Ishikawa (cell line): ENCODE data around the gene MYCBP2.

Experiments
- CEBPB ChIP-seq: IDR thresholded peaks from 2 replicates; pipeline ENCODE4 v1.6.1; 2012
- EGR1 ChIP-seq: IDR thresholded peaks from 2 replicates; pipeline ENCODE4 v1.6.1; 2012
- EP300 ChIP-seq: IDR thresholded peaks from 2 replicates; pipeline ENCODE4 v1.6.1; 2012; ENCODE audit warnings: borderline replicate concordance
- FOXM1 ChIP-seq: IDR thresholded peaks from 2 replicates; pipeline ENCODE4 v1.6.1; 2012; ENCODE audit warnings: low read depth, borderline replicate concordance
- RAD21 ChIP-seq: IDR thresholded peaks from 2 replicates; pipeline ENCODE4 v1.6.1; 2012; ENCODE audit warnings: low read depth
- TEAD4 ChIP-seq: IDR thresholded peaks from 2 replicates; pipeline ENCODE4 v1.6.1; 2012
- YY1 ChIP-seq: IDR thresholded peaks from 2 replicates; pipeline ENCODE4 v1.6.1; 2012; ENCODE audit warnings: low read depth
- ZBTB7A ChIP-seq: IDR thresholded peaks from 2 replicates; pipeline ENCODE4 v1.6.1; 2012; ENCODE audit warnings: low read depth
- TF ChIP-seq, protein P1 (sequence below): IDR thresholded peaks from 2 replicates; pipeline ENCODE4 v1.6.1; 2012; ENCODE audit warnings: low read depth, mild to moderate bottlenecking
- TF ChIP-seq, protein P2 (sequence below): IDR thresholded peaks from 2 replicates; pipeline ENCODE4 v1.6.1; 2012

DNA sequence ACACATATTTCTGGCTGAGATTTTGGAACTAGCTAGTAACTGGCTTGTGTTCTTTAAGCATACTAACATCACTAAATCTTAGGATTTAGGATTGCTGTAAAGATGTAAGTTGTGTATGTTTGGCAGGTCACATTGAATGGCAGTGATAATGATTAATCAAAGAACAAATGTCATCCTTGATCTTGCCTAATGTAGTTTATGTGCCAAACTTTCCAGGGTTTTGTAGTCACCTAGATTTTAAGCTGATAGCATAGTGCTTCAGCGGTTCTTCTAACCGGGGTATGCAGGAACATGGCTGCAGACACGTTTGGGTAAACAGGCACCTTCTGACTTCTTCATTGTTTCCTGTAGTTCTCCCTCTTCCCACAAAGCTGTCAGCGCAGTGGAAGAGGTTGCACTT lies 325.4 kb downstream of the MYCBP2 start:
- TF ChIP-seq, protein P1, sequence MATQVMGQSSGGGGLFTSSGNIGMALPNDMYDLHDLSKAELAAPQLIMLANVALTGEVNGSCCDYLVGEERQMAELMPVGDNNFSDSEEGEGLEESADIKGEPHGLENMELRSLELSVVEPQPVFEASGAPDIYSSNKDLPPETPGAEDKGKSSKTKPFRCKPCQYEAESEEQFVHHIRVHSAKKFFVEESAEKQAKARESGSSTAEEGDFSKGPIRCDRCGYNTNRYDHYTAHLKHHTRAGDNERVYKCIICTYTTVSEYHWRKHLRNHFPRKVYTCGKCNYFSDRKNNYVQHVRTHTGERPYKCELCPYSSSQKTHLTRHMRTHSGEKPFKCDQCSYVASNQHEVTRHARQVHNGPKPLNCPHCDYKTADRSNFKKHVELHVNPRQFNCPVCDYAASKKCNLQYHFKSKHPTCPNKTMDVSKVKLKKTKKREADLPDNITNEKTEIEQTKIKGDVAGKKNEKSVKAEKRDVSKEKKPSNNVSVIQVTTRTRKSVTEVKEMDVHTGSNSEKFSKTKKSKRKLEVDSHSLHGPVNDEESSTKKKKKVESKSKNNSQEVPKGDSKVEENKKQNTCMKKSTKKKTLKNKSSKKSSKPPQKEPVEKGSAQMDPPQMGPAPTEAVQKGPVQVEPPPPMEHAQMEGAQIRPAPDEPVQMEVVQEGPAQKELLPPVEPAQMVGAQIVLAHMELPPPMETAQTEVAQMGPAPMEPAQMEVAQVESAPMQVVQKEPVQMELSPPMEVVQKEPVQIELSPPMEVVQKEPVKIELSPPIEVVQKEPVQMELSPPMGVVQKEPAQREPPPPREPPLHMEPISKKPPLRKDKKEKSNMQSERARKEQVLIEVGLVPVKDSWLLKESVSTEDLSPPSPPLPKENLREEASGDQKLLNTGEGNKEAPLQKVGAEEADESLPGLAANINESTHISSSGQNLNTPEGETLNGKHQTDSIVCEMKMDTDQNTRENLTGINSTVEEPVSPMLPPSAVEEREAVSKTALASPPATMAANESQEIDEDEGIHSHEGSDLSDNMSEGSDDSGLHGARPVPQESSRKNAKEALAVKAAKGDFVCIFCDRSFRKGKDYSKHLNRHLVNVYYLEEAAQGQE: no peak
- TF ChIP-seq RAD21: no peak
- TF ChIP-seq YY1: no peak
- TF ChIP-seq FOXM1: no peak
- no peak for TF ChIP-seq TEAD4
- no peak for TF ChIP-seq CEBPB
- TF ChIP-seq, protein P2, sequence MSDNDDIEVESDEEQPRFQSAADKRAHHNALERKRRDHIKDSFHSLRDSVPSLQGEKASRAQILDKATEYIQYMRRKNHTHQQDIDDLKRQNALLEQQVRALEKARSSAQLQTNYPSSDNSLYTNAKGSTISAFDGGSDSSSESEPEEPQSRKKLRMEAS: no peak
- TF ChIP-seq ZBTB7A: no peak
- no peak for TF ChIP-seq EGR1
- TF ChIP-seq EP300: no peak
